Activated naive CD4-positive, alpha-beta T cell treated with anti-CD3 and anti-CD28 coated beads, Interleukin-2, amount 10 ng/mL, durations not matched to agents 7 days and 5 days (primary cell): Measurements from ENCODE around the gene POLR1G.

Experiments
- CTCF ChIA-PET: fragments of 350-600 bp; sonication (Branson Sonifier 250); formaldehyde crosslinking; loops from one replicate; lab custom pipeline; 2021; ENCODE audit warnings: antibody characterized with exemption; lab: Charles Lee
- DNase-seq: peaks from one replicate; pipeline ENCODE4 v3.0.0-alpha.2; 2020
- H3K27ac Mint-ChIP-seq: one replicate; pipeline ENCODE4 v1.8.0; 2021; ENCODE audit warnings: mild to moderate bottlenecking, moderate library complexity, mixed read lengths
- H3K27me3 Mint-ChIP-seq: one replicate; pipeline ENCODE4 v1.8.0; 2021; ENCODE audit warnings: mild to moderate bottlenecking, mixed read lengths
- H3K36me3 Mint-ChIP-seq: one replicate; pipeline ENCODE4 v1.8.0; 2021; ENCODE audit warnings: mixed read lengths
- H3K4me1 Mint-ChIP-seq: one replicate; pipeline ENCODE4 v1.8.0; 2021; ENCODE audit warnings: mixed read lengths
- H3K4me3 Mint-ChIP-seq: one replicate; pipeline ENCODE4 v1.8.0; 2021; ENCODE audit warnings: mild to moderate bottlenecking, moderate library complexity, mixed read lengths
- H3K9me3 Mint-ChIP-seq: one replicate; pipeline ENCODE4 v1.8.0; 2021; ENCODE audit warnings: mixed read lengths

The POLR1G gene, protein sequence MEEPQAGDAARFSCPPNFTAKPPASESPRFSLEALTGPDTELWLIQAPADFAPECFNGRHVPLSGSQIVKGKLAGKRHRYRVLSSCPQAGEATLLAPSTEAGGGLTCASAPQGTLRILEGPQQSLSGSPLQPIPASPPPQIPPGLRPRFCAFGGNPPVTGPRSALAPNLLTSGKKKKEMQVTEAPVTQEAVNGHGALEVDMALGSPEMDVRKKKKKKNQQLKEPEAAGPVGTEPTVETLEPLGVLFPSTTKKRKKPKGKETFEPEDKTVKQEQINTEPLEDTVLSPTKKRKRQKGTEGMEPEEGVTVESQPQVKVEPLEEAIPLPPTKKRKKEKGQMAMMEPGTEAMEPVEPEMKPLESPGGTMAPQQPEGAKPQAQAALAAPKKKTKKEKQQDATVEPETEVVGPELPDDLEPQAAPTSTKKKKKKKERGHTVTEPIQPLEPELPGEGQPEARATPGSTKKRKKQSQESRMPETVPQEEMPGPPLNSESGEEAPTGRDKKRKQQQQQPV

DNA sequence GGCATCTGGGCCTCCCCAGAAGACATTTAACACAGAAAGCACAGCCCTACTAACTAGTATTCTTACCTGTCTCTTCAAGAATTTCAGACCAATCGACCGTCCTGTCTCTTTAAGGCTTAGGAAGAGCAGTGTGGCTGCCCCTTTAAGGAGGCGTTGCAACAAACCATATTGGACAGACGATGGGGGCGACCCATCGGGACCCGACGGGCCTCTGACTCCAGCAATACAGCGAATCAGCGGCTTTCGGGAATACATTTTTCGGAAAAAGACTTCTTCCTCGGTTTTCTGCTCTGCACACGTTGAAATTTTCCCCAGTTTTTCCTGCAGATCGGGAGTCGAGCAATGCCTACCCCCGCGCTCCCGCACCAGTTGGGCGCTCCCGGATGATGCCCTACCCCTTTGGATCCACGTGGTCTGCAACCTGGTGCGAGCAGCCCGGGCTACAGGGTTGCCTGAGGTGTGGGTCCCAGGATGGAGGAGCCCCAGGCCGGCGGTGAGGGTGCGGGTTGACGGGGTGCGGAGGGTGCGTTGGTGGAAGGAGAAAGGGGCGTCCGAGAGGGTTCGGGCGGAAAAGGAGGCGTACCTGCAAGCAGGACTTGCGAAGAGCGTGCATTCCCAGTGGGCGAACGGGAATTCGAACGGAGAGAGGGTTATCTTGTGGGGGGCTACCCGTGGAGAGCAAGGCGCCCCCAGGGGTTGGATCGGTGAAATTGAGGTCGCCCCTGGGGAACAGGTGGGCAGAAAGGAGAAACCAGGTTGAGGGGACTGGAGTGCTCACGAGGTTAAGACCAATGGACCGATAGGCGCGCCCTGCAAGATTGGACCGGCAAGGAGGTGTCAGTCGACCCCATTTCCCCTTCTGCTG is at the start of gene POLR1G:
Gene POLR1G, plus strand, starts transcription at position 419 of the 865 bp plus-strand sequence. Its CDS starts 53 bp downstream, at position 472.
- Mint-ChIP-seq H3K4me3 (peak within 1 kb of the TSS; percentile 96), H3K27ac (peak within 1 kb of the TSS; percentile 94), H3K4me1 (peaks cover 53% of the 10 kb centered on the region), H3K27me3 (peaks cover 43% of the 10 kb centered on the region), H3K9me3 (no peaks in the 10 kb centered on the region), H3K36me3 (peaks cover 17% of the 10 kb centered on the region)
- peak; percentile 88 for DNase-seq
- CTCF ChIA-PET: interaction anchor here (1.2 kb wide), 1 partner anchor 72 kb away, joined by 3 read pairs; no protein-coding TSS in a partner anchor

DNA sequence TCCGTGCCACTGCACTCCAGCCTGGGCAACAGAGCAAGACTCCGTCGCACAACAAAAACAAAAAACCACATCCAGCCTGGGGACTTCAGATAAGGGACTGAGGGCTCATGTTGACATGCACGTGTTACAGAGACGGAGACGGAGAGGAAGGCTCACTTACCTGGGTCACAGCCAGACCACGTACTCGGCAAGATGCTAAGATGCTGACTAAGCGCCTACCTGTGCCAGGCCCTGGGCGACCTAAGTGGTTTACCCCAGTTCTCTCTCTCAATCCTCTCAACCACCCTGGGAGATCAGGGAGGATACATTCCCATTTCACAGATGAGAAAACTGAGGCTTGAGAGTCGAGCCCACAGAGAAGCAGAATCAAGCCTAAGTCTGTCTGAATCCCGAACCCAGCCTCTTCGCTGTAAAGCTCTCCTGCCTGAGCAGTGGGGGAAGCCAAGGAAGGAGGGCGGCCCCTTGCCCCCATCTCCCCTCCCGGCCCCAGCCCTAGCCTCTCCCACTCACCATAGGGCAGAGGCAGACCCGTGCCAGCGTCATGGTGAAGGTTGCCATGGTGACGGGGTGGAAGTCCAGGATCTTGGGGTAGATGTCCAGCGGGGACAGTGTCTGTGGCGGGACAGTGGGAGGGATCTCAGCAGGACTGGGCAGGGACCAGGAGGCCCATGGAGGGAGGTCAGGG is 49.5 kb upstream of the POLR1G start:
- no peak overlapping the region for H3K4me3 Mint-ChIP-seq
- peaks cover 2% of the 10 kb centered on the region for H3K4me1 Mint-ChIP-seq
- CTCF ChIA-PET: interaction anchor here (1.1 kb wide), 1 partner anchor 18 kb away, joined by 5 read pairs; no protein-coding TSS in a partner anchor
- no peaks in the 10 kb centered on the region for H3K27me3 Mint-ChIP-seq
- H3K36me3 Mint-ChIP-seq: peaks cover 17% of the 10 kb centered on the region
- H3K27ac Mint-ChIP-seq: no peak overlapping the region
- no peak for DNase-seq
- no peaks in the 10 kb centered on the region for H3K9me3 Mint-ChIP-seq

DNA sequence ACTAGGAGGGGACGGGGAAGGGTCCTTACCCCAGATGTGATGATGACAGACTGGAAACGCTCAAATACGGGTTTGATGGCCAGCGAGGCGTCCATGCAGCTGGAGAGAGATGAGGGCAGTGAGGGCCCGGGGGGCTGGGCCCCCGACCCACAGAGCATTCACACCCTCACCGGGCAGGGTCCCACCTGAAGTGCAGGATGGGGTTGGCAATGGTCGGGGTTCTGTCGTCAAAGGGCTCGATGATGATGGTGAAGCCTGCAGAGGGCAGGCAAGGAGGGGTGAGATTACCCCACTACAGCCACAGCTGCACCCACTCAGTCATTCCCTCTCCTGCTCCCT is 49.0 kb upstream of the POLR1G start:
- Mint-ChIP-seq H3K9me3 (no peaks in the 10 kb centered on the region), H3K27me3 (no peaks in the 10 kb centered on the region), H3K4me1 (peaks cover 2% of the 10 kb centered on the region), H3K27ac (no peak overlapping the region), H3K36me3 (peaks cover 16% of the 10 kb centered on the region), H3K4me3 (no peak overlapping the region)
- no peak for DNase-seq
- CTCF ChIA-PET: no interaction called here

DNA sequence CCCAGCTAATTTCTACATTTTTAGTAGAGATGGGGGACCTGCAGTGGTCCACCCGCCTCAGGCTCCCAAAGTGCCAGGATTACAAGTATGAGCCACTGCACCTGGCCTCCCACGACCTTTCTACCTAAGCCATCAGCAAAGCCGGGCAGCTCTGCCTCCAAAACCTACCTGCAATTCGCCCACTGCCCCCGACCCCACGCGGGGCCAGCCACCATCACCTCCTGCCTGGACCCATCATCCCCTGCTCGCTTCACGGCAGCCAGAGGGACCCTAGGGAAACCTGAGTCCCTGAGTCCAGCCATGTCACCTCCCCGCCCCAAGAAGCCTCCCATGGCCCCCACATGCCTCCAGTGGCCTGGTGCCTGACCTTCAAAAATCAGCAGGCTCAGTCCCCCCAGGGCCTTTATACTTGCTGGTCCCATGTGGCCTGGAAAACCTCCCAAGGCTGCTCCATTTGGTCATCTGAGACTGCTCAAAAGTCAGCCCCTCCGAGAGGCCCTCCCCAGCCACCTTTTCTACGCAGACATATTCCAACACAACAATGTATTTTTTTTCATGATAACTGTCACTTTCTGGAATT is 48.1 kb upstream of the POLR1G start:
- Mint-ChIP-seq H3K4me3 (no peak overlapping the region), H3K36me3 (peaks cover 15% of the 10 kb centered on the region), H3K4me1 (peaks cover 2% of the 10 kb centered on the region), H3K27ac (no peak overlapping the region), H3K9me3 (no peaks in the 10 kb centered on the region), H3K27me3 (no peaks in the 10 kb centered on the region)
- CTCF ChIA-PET: no interaction called here
- no peak for DNase-seq

DNA sequence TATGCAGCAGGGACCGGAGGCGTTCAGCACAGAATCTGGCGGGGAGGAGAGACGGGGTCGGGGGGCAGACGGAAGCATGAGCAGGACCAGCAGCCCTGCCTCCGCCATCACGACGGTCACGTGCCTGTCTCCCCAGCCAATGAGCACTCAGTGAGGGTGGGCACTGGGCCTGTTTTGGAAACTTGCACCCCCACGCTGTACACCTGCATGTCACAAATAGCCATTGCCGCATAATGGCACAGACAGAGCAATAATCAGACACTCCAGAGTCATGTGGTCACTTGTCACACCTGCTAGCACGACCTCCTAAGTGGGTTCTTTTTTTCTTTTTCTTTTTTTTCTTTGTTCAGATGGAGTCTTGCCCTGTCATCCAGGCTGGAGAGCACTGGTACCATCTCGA is 44.8 kb upstream of the POLR1G start:
- CTCF ChIA-PET: interaction anchor here (0.6 kb wide), 1 partner anchor 25 kb away, joined by 3 read pairs; no protein-coding TSS in a partner anchor
- no peak for DNase-seq
- H3K36me3 Mint-ChIP-seq: peaks cover 7% of the 10 kb centered on the region
- no peaks in the 10 kb centered on the region for H3K4me1 Mint-ChIP-seq
- H3K9me3 Mint-ChIP-seq: no peaks in the 10 kb centered on the region
- H3K27me3 Mint-ChIP-seq: no peaks in the 10 kb centered on the region
- no peak overlapping the region for H3K4me3 Mint-ChIP-seq
- H3K27ac Mint-ChIP-seq: no peak overlapping the region

DNA sequence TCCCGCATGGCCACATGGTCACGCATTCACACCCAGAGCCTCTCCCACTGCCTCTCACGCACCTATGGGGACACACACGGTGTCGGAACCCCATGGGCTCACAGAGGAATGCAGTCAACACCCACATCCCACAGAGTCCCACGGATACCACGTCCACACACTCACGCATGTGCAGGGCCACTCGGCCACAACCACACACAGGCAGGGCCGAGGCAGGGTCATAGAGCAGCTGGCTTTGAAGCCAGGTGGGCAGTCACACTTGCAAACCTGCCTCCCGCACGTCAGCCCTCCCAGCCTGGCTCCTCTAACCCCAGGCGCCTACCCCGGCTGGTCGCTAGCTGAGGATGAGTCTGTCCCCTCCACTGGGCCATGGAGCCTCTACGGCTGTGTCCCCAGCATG is 44.2 kb upstream of the POLR1G start:
- Mint-ChIP-seq H3K27me3 (no peaks in the 10 kb centered on the region), H3K36me3 (peaks cover 7% of the 10 kb centered on the region), H3K4me1 (no peaks in the 10 kb centered on the region), H3K4me3 (no peak overlapping the region), H3K9me3 (no peaks in the 10 kb centered on the region), H3K27ac (no peak overlapping the region)
- no peak for DNase-seq
- CTCF ChIA-PET: interaction anchor here (0.6 kb wide), 1 partner anchor 25 kb away, joined by 3 read pairs; no protein-coding TSS in a partner anchor

DNA sequence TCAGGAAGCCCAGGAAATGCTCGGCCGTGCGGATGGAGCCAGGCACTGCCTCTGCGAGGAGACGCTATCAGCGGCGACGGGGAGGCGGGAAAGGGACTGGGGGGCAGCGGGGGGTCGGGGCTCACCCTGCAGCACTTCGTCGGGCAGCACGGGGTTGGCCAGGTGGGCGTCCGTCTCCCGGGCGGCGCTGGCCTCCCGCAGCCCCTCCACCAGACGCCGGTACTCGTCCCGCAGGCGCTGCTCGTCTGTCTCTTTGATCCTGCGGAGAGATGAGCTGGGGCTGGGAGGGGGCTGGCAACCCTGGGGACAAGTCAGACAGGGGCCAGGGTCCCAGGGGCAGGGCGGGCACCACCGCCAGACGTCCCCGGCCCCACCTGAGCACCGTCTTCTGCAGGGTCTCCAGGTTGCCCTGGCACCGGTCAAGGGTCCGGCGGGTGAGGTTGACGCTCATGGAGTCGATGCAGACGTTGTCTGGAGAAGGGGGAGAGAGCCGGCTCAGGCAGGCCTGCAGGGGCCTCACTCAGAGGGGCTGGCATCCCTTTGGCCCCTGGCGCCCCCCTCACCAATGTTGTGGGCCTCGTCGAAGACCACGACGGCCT is 42.5 kb upstream of the POLR1G start:
- no peak for DNase-seq
- CTCF ChIA-PET: no interaction called here
- H3K4me1 Mint-ChIP-seq: peaks cover 8% of the 10 kb centered on the region

DNA sequence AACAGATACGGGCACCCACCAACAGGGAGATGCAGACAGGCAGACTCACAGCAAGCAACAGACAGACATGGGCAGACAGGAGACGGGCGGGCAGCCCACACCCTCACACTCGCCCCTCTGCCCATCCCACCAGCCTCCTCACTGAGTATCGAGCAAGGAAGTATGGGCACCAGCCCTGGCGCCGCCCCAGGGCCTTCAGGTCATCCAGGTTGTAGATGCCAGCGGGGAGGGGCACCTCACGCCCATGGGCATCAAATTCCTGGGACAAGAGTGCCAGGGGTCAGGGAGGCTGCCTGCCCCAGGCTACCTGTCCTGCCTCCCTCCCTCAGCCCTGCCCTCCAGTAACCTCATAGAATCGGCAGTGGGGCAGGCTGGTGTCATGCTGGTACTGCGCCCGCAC is 41.7 kb upstream of the POLR1G start:
- CTCF ChIA-PET: no interaction called here
- Mint-ChIP-seq H3K9me3 (no peaks in the 10 kb centered on the region), H3K27me3 (no peaks in the 10 kb centered on the region), H3K4me3 (no peak overlapping the region), H3K36me3 (peaks cover 8% of the 10 kb centered on the region), H3K27ac (no peak overlapping the region), H3K4me1 (peaks cover 13% of the 10 kb centered on the region)
- DNase-seq: no peak

More for the DNA sequence above, 42.5 kb upstream of the POLR1G start:
- H3K9me3 Mint-ChIP-seq: no peaks in the 10 kb centered on the region
- H3K27ac Mint-ChIP-seq: no peak overlapping the region
- no peaks in the 10 kb centered on the region for H3K27me3 Mint-ChIP-seq
- peaks cover 10% of the 10 kb centered on the region for H3K36me3 Mint-ChIP-seq
- no peak overlapping the region for H3K4me3 Mint-ChIP-seq

DNA sequence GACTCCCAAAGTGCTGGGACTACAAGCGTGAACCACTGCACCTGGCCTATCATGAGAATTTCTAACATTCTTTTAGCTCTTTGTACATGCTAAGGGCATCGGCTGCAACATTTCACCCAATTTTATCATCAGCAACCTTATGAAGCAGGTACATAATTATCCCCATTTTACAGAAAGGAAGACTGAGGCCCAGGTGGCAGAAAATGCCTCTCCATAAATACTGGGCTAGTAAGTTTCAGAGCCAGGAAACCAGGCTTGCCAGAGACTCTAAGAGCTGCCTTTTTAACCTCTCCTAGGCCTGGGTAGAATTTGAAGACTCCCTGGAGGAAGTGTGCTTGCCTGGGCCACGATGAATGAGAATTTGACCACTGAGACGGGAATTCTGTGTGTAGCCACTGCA is 38.3 kb upstream of the POLR1G start:
- DNase-seq: no peak
- peaks cover 3% of the 10 kb centered on the region for H3K36me3 Mint-ChIP-seq
- H3K4me3 Mint-ChIP-seq: peak overlapping the region; percentile 6
- H3K4me1 Mint-ChIP-seq: peaks cover 21% of the 10 kb centered on the region
- H3K27ac Mint-ChIP-seq: no peak overlapping the region
- no peaks in the 10 kb centered on the region for H3K27me3 Mint-ChIP-seq
- H3K9me3 Mint-ChIP-seq: no peaks in the 10 kb centered on the region
- CTCF ChIA-PET: no interaction called here

DNA sequence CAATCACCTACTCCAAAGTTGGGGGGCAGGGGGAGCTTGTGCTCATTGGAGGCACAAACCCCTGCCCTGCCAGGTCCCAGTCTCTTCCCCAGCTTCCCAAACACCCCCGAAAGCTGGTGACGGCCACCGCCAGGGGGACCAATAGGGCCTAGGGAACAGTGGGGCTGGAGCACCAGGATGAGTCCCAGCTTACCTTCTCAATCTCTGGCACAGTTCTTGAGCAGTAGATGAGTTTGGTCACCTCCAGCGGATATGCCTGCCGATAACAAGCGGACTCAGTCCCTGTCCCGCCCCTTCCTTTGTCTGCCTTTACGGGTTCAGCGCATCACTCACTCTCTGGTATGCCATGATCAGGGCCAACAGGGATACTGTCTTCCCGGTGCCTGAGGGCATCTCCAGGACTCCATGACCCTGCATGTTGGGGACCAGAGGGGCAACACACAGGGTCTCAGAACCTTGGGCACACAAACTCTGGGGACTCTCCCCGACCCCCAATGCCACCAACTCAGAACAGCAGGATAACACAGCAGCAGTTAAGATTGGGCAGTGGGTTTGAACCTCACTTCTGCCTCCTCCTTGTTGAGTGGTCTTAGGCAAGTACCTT is 37.6 kb upstream of the POLR1G start:
- DNase-seq: no peak
- CTCF ChIA-PET: interaction anchor here (0.7 kb wide), 1 partner anchor 661 kb away, joined by 3 read pairs; no protein-coding TSS in a partner anchor
- Mint-ChIP-seq H3K4me1 (peaks cover 21% of the 10 kb centered on the region), H3K4me3 (peak overlapping the region; percentile 54), H3K27me3 (no peaks in the 10 kb centered on the region), H3K36me3 (peaks cover 3% of the 10 kb centered on the region), H3K9me3 (no peaks in the 10 kb centered on the region), H3K27ac (no peak overlapping the region)

DNA sequence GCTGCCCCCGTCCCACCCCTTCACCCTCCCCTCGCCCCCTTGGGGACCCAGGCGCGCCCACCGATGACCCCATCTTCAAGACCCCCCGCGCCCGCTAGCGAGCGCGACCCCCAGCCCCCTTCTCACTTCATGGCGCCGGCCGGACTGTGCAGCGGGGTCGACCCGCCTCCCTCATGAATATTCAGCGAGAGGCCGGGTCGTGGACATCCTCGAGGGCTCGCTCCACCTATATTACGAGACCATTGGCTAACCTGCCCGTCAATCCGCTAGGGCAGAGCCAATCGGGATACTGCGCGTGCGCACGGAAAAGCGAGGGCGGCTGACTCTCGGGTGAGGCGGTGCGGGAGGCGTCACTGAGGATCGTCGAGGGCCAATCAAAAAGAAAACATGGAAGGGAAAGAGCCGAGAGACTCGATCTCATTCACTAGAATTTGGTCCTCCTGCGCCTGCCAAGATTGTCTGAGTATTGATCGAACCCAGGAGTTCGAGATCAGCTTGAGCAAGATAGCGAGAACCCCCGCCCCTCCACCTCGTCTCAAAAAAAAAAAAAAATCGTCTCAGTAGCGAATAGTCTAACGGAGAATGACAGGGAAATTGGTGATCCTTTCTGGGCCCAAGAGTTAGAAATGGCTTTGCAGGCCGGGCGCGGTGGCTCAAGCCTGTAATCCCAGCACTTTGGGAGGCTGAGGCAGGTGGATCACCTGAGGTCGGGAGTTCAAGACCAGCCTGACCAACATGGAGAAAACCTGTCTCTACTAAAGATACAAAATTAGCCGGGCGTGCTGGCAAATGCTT is 35.8 kb upstream of the POLR1G start, which contains the start of gene ERCC2:
Gene ERCC2, minus strand, starts transcription at position 164 of the 795 bp plus-strand sequence. Its CDS starts 33 bp downstream, at position 131.
- CTCF ChIA-PET: no interaction called here
- H3K4me3 Mint-ChIP-seq: peak within 1 kb of the TSS; percentile 83
- peaks cover 3% of the 10 kb centered on the region for H3K36me3 Mint-ChIP-seq
- peak; percentile 99 for DNase-seq
- peaks cover 21% of the 10 kb centered on the region for H3K4me1 Mint-ChIP-seq
- no peaks in the 10 kb centered on the region for H3K9me3 Mint-ChIP-seq
- H3K27me3 Mint-ChIP-seq: peaks cover 6% of the 10 kb centered on the region
- peak within 1 kb of the TSS; percentile 96 for H3K27ac Mint-ChIP-seq

DNA sequence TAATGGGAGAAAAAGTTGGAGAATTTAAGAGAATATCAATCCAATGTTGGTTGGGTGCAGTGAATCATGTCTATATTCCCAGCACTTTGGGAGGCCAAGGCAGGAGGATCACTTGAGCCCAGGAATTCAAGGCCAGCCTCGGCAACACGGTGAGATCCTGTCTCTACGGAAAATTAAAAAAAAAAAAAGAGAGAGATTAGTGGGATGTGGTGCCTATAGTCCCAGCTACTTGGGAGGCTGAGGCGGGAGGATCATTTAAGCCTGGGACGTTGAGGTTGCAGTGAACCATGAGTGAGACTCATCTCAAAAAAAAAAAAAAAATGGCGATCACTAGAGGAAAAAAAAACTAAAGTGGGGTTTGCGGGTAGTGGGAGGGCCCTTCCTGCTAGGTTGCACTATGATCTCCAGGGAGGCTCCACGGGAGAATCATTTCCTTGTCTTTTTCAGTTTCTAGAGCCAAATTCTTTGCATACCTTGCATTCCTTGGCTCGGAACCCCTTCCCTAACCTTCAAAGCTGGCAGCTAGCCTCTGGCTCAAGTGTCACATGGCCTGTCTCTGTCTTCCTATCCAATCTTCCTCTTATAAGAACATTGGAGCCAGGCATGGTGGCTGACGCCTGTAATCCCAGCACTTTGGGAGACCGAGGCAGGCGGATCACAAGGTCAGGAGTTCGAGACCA is 30.3 kb upstream of the POLR1G start:
- no peak overlapping the region for H3K27ac Mint-ChIP-seq
- DNase-seq: no peak
- H3K27me3 Mint-ChIP-seq: peaks cover 14% of the 10 kb centered on the region
- no peaks in the 10 kb centered on the region for H3K4me1 Mint-ChIP-seq
- no peaks in the 10 kb centered on the region for H3K9me3 Mint-ChIP-seq
- CTCF ChIA-PET: no interaction called here
- no peaks in the 10 kb centered on the region for H3K36me3 Mint-ChIP-seq
- no peak overlapping the region for H3K4me3 Mint-ChIP-seq
